Effector memory CD8-positive, alpha-beta T cell (primary cell): ENCODE data around the gene TNFSF8.

ENCODE experiments used
- ATAC-seq: fragments of 150-1000 bp; cut with Tn5 transposase; replicated peaks from 2 replicates; pipeline ENCODE4 v1.10.0; 2021; ENCODE audit warnings: mild to moderate bottlenecking, moderate library complexity
- DNase-seq, 3 experiments: peaks; one replicate each; pipeline ENCODE4 v3.0.0; 2021
- H3K27ac Mint-ChIP-seq, 2 donors: one replicate each; pipeline ENCODE4 v1.8.0; 2022; ENCODE audit warnings: mild to moderate bottlenecking in 2 of 2, mixed read lengths in 2 of 2, moderate library complexity in 2 of 2
- H3K27me3 Mint-ChIP-seq, 2 donors: one replicate each; pipeline ENCODE4 v1.8.0; 2022; ENCODE audit warnings: mixed read lengths in 2 of 2
- H3K36me3 Mint-ChIP-seq: one replicate; pipeline ENCODE4 v1.8.0; 2022; ENCODE audit warnings: mild to moderate bottlenecking, moderate library complexity, mixed read lengths; ENCODE audit not compliant: insufficient read depth
- H3K4me1 Mint-ChIP-seq, 2 donors: one replicate each; pipeline ENCODE4 v1.8.0; 2022; ENCODE audit warnings: low read depth in 2 of 2, mixed read lengths in 2 of 2
- H3K4me3 Mint-ChIP-seq, 2 donors: one replicate each; pipeline ENCODE4 v1.8.0; 2022; ENCODE audit warnings: mild to moderate bottlenecking in 2 of 2, mixed read lengths in 2 of 2, moderate library complexity in 2 of 2
- H3K9me3 Mint-ChIP-seq, 2 donors: one replicate each; pipeline ENCODE4 v1.8.0; 2022; ENCODE audit warnings: mixed read lengths in 2 of 2

The TNFSF8 gene

GRCh38 chr9:114928671-114929070 is 1.7 kb downstream of the TNFSF8 start:
- no peaks in the 10 kb centered on the region for H3K27me3 Mint-ChIP-seq
- ATAC-seq (peak; percentile 9), DNase-seq (no peak)
- peaks cover 38 to 58% of the 10 kb centered on the region in 2 donors for H3K4me1 Mint-ChIP-seq
- H3K4me3 Mint-ChIP-seq = peak overlapping the region; percentile 91 to 94
- H3K27ac Mint-ChIP-seq = peak overlapping the region; percentile 90 to 95
- H3K36me3 Mint-ChIP-seq = peaks cover 13% of the 10 kb centered on the region
- no peaks in the 10 kb centered on the region for H3K9me3 Mint-ChIP-seq

- H3K4me3 Mint-ChIP-seq = peak overlapping the region; percentile 91 to 94
- ATAC-seq = no peak
- peaks cover 17% of the 10 kb centered on the region for H3K36me3 Mint-ChIP-seq
- DNase-seq = no peak
- H3K9me3 Mint-ChIP-seq = no peaks in the 10 kb centered on the region
- peaks cover 40 to 59% of the 10 kb centered on the region in 2 donors for H3K4me1 Mint-ChIP-seq
- no peaks in the 10 kb centered on the region for H3K27me3 Mint-ChIP-seq
- H3K27ac Mint-ChIP-seq = peak overlapping the region; percentile 90 to 95
Observed at GRCh38 chr9:114928136-114928535, 2.3 kb downstream of the TNFSF8 start.

GRCh38 chr9:114925672-114926071 is 4.7 kb downstream of the TNFSF8 start:
- Mint-ChIP-seq H3K4me3 (peak overlapping the region; percentile 44 to 64), H3K27ac (peak overlapping the region in 1 of 2 donors; percentile 49)
- ATAC-seq = no peak

GRCh38 chr9:114925039-114925438 is 5.4 kb downstream of the TNFSF8 start:
- H3K36me3 Mint-ChIP-seq = peaks cover 11% of the 10 kb centered on the region
- no peak for DNase-seq
- H3K4me1 Mint-ChIP-seq = peaks cover 49 to 69% of the 10 kb centered on the region in 2 donors
- no peaks in the 10 kb centered on the region for H3K27me3 Mint-ChIP-seq
- H3K9me3 Mint-ChIP-seq = no peaks in the 10 kb centered on the region
- no peak for ATAC-seq
- peak overlapping the region; percentile 6 to 44 for H3K4me3 Mint-ChIP-seq
- H3K27ac Mint-ChIP-seq = peak overlapping the region in 1 of 2 donors; percentile 90

More at GRCh38 chr9:114925672-114926071, 4.7 kb downstream of the TNFSF8 start:
- peaks cover 53 to 71% of the 10 kb centered on the region in 2 donors for H3K4me1 Mint-ChIP-seq
- no peaks in the 10 kb centered on the region for H3K27me3 Mint-ChIP-seq
- H3K9me3 Mint-ChIP-seq = no peaks in the 10 kb centered on the region
- H3K36me3 Mint-ChIP-seq = peaks cover 17% of the 10 kb centered on the region
- DNase-seq = no peak

- H3K4me3 Mint-ChIP-seq = peak overlapping the region in 1 of 2 donors; percentile 44
- ATAC-seq (no peak), DNase-seq (no peak)
- H3K27ac Mint-ChIP-seq = peak overlapping the region in 1 of 2 donors; percentile 90
- H3K36me3 Mint-ChIP-seq = peaks cover 9% of the 10 kb centered on the region
- peaks cover 55 to 73% of the 10 kb centered on the region in 2 donors for H3K4me1 Mint-ChIP-seq
- no peaks in the 10 kb centered on the region for H3K27me3 Mint-ChIP-seq
- no peaks in the 10 kb centered on the region for H3K9me3 Mint-ChIP-seq
Observed at GRCh38 chr9:114924327-114924726, 6.1 kb downstream of the TNFSF8 start.

GRCh38 chr9:114923918-114924317 is 6.5 kb downstream of the TNFSF8 start:
- no peaks in the 10 kb centered on the region for H3K27me3 Mint-ChIP-seq
- DNase-seq (no peak), ATAC-seq (no peak)
- H3K9me3 Mint-ChIP-seq = no peaks in the 10 kb centered on the region
- H3K36me3 Mint-ChIP-seq = peaks cover 10% of the 10 kb centered on the region
- peak overlapping the region in 1 of 2 donors; percentile 15 for H3K4me3 Mint-ChIP-seq
- peak overlapping the region in 1 of 2 donors; percentile 67 for H3K27ac Mint-ChIP-seq
- peaks cover 57 to 73% of the 10 kb centered on the region in 2 donors for H3K4me1 Mint-ChIP-seq

GRCh38 chr9:114921171-114921570 is 9.2 kb downstream of the TNFSF8 start:
- Mint-ChIP-seq H3K4me3 (peak overlapping the region; percentile 18 to 53), H3K4me1 (peaks cover 58 to 62% of the 10 kb centered on the region in 2 donors), H3K36me3 (peaks cover 33% of the 10 kb centered on the region), H3K27me3 (no peaks in the 10 kb centered on the region), H3K27ac (peak overlapping the region; percentile 38 to 66), H3K9me3 (no peaks in the 10 kb centered on the region)
- ATAC-seq (no peak), DNase-seq (no peak)

- ATAC-seq = peak; percentile 37
- Mint-ChIP-seq H3K36me3 (peaks cover 44% of the 10 kb centered on the region), H3K4me1 (peaks cover 54 to 59% of the 10 kb centered on the region in 2 donors), H3K4me3 (peak overlapping the region in 1 of 2 donors; percentile 51), H3K27me3 (no peaks in the 10 kb centered on the region), H3K9me3 (no peaks in the 10 kb centered on the region), H3K27ac (peak overlapping the region; percentile 66 to 84)
- no peak for DNase-seq
Observed at GRCh38 chr9:114919611-114920010, 10.8 kb downstream of the TNFSF8 start.

- no peak for ATAC-seq
- H3K36me3 Mint-ChIP-seq = peaks cover 37% of the 10 kb centered on the region
- H3K9me3 Mint-ChIP-seq = no peaks in the 10 kb centered on the region
- no peak overlapping the region for H3K4me3 Mint-ChIP-seq
- no peak for DNase-seq
- peak overlapping the region in 1 of 2 donors; percentile 32 for H3K27ac Mint-ChIP-seq
- peaks cover 48 to 55% of the 10 kb centered on the region in 2 donors for H3K4me1 Mint-ChIP-seq
- H3K27me3 Mint-ChIP-seq = no peaks in the 10 kb centered on the region
Observed at GRCh38 chr9:114916481-114916880, 13.9 kb downstream of the TNFSF8 start.

- H3K36me3 Mint-ChIP-seq = peaks cover 35% of the 10 kb centered on the region
- peak overlapping the region; percentile 66 to 82 for H3K27ac Mint-ChIP-seq
- H3K4me3 Mint-ChIP-seq = no peak overlapping the region
- DNase-seq (no peak), ATAC-seq (no peak)
- no peaks in the 10 kb centered on the region for H3K9me3 Mint-ChIP-seq
- no peaks in the 10 kb centered on the region for H3K27me3 Mint-ChIP-seq
- H3K4me1 Mint-ChIP-seq = peaks cover 46 to 51% of the 10 kb centered on the region in 2 donors
Observed at GRCh38 chr9:114914139-114914538, 16.3 kb downstream of the TNFSF8 start.

- Mint-ChIP-seq H3K9me3 (no peaks in the 10 kb centered on the region), H3K36me3 (peaks cover 31% of the 10 kb centered on the region), H3K4me1 (peaks cover 49 to 51% of the 10 kb centered on the region in 2 donors), H3K27ac (peak overlapping the region in 1 of 2 donors; percentile 66), H3K4me3 (no peak overlapping the region), H3K27me3 (no peaks in the 10 kb centered on the region)
- DNase-seq (no peak), ATAC-seq (no peak)
Observed at GRCh38 chr9:114913656-114914055, 16.7 kb downstream of the TNFSF8 start.

GRCh38 chr9:114913217-114913616 is 17.2 kb downstream of the TNFSF8 start:
- Mint-ChIP-seq H3K9me3 (no peaks in the 10 kb centered on the region), H3K27ac (peak overlapping the region in 1 of 2 donors; percentile 66), H3K36me3 (peaks cover 27% of the 10 kb centered on the region), H3K4me3 (no peak overlapping the region), H3K27me3 (no peaks in the 10 kb centered on the region), H3K4me1 (peaks cover 51 to 56% of the 10 kb centered on the region in 2 donors)
- DNase-seq (no peak), ATAC-seq (no peak)

GRCh38 chr9:114911167-114911821 is 19.1 kb downstream of the TNFSF8 start:
- no peak overlapping the region for H3K4me3 Mint-ChIP-seq
- ATAC-seq (no peak), DNase-seq (no peak)

GRCh38 chr9:114910541-114910940 is 19.9 kb downstream of the TNFSF8 start:
- ATAC-seq = no peak
- H3K9me3 Mint-ChIP-seq = no peaks in the 10 kb centered on the region
- peaks cover 59 to 63% of the 10 kb centered on the region in 2 donors for H3K4me1 Mint-ChIP-seq
- H3K27me3 Mint-ChIP-seq = no peaks in the 10 kb centered on the region
- H3K27ac Mint-ChIP-seq = peak overlapping the region; percentile 94 to 95
- H3K36me3 Mint-ChIP-seq = peaks cover 5% of the 10 kb centered on the region
- H3K4me3 Mint-ChIP-seq = no peak overlapping the region
- no peak for DNase-seq

More at GRCh38 chr9:114911167-114911821, 19.1 kb downstream of the TNFSF8 start:
- H3K27ac Mint-ChIP-seq = peak overlapping the region in 1 of 2 donors; percentile 95
- no peaks in the 10 kb centered on the region for H3K27me3 Mint-ChIP-seq
- peaks cover 12% of the 10 kb centered on the region for H3K36me3 Mint-ChIP-seq
- H3K4me1 Mint-ChIP-seq = peaks cover 60 to 62% of the 10 kb centered on the region in 2 donors
- H3K9me3 Mint-ChIP-seq = no peaks in the 10 kb centered on the region
